ENCODE measurements around the gene SDK1. TPM values are rescaled to one million over a fixed set of nuclear protein-coding genes. Genes with fewer than 3 reads are reported as not detected.
A peak's percentile ranks its signal among the peaks of the same experiment; 100 is the strongest.

The SDK1 gene
- total and polyA plus RNA-seq, 2 experiments from 2014 or later, result 2.1 to 10.0 TPM

- Histone ChIP-seq H3K79me2 (replicated peaks; ENCODE audit: insufficient read depth) (no peaks in the 10 kb centered on the region), H4K20me1 (replicated peaks; ENCODE audit: insufficient read depth) (no peaks in the 10 kb centered on the region), H3K9me2 (ENCODE audit: insufficient read depth) (no peaks in the 10 kb centered on the region), H2AFZ (no peak overlapping the region), H3K4me2 (no peak overlapping the region), H3F3A (replicated peaks; ENCODE audit: low read depth) (no peaks in the 10 kb centered on the region), H3K27ac (ENCODE audit: low read depth) (no peak overlapping the region), H3K27me3 (ENCODE audit: insufficient read depth) (no peaks in the 10 kb centered on the region), H3K36me3 (ENCODE audit: insufficient read depth) (no peaks in the 10 kb centered on the region), H3K4me3 (no peak overlapping the region), H3K4me1 (ENCODE audit: insufficient read depth) (no peaks in the 10 kb centered on the region)
- H3K27ac Mint-ChIP-seq, result no peak overlapping the region
- no peak overlapping the region for H3K4me3 Mint-ChIP-seq
- peaks cover 8% of the 10 kb centered on the region for H3K4me1 Mint-ChIP-seq
- peak; percentile 34; the same call in 1 of the 3 replicates for ATAC-seq
- no peaks in the 10 kb centered on the region for H3K36me3 Mint-ChIP-seq (ENCODE audit: low read depth)
- no peaks in the 10 kb centered on the region for H3K27me3 Mint-ChIP-seq (ENCODE audit: insufficient read depth, low read depth, poor library complexity)
- H3K9me3 Mint-ChIP-seq, result 0 out of 3 replicates have a peak, but pooled peaks cover 3% of the 10 kb centered on the region
- TF ChIP-seq ETS1 (IDR thresholded peaks at IDR 0.05), result no peak
- no peak for TF ChIP-seq ZNF114 (CRISPR knock-in tag; IDR thresholded peaks at IDR 0.05)
- no peak for TF ChIP-seq POLR2AphosphoS5 (IDR thresholded peaks at IDR 0.05; ENCODE audit: low read depth)
- TF ChIP-seq STAT1 (IDR thresholded peaks at IDR 0.05; ENCODE audit: unreplicated experiment), result no peak
- no peak for TF ChIP-seq REST (IDR thresholded peaks at IDR 0.05; ENCODE audit: unreplicated experiment)
- no peak for TF ChIP-seq EZH2phosphoT487 (IDR thresholded peaks at IDR 0.05; ENCODE audit: unreplicated experiment)
- no peak for TF ChIP-seq ZNF331 (CRISPR knock-in tag; IDR thresholded peaks at IDR 0.05; ENCODE audit: low read depth)
- TF ChIP-seq NANOG (IDR thresholded peaks at IDR 0.05; ENCODE audit: borderline replicate concordance), result no peak
- TF ChIP-seq CREB1 (CRISPR knock-in tag; IDR thresholded peaks at IDR 0.05; ENCODE audit: low read depth), result no peak
- TF ChIP-seq CTCF (conservative IDR thresholded peaks at IDR 0.05; ENCODE audit: low read depth in 2 of 2), result no peak
- TF ChIP-seq ZNF462 (CRISPR knock-in tag; IDR thresholded peaks at IDR 0.05), result no peak
- no peak for TF ChIP-seq EZH2 (IDR thresholded peaks at IDR 0.05; ENCODE audit: low read depth, unreplicated experiment)
- no peak for TF ChIP-seq JUNB (IDR thresholded peaks at IDR 0.05; ENCODE audit: unreplicated experiment)
- DNase-seq (ENCODE audit: low spot score), result no peak
Measured at GRCh38 chr7:3787717-3788264, 486.7 kb downstream of the SDK1 start.

All from GM23338 (cell line).